B cell (primary cell): ENCODE data around the gene RAB32.

Experiments
- CTCF ChIP-seq: fragments of 200-600 bp; IDR thresholded peaks from one replicate; pipeline ENCODE4 v1.8.0; 2022; ENCODE audit warnings: antibody characterized with exemption, mild to moderate bottlenecking
- EZH2 ChIP-seq: IDR thresholded peaks from 2 replicates; pipeline ENCODE4 v1.6.1; 2012; ENCODE audit warnings: borderline replicate concordance, low read depth, mild to moderate bottlenecking, moderate library complexity, low read length; ENCODE audit not compliant: insufficient read depth, poor library complexity, severe bottlenecking

- TF ChIP-seq CTCF (no peak), EZH2 (no peak)
Measured at GRCh38 chr6:146560607-146561006, 17.0 kb downstream of the RAB32 start.
